C4-2B (cell line): ENCODE data around the gene GPR139.

Experiments
- CTCF ChIP-seq: fragments of 450-650 bp; conservative IDR thresholded peaks from 2 replicates; pipeline ENCODE4 v1.5.1; 2017; ENCODE audit warnings: mild to moderate bottlenecking
- ZFX ChIP-seq: fragments of 450-650 bp; IDR thresholded peaks from 2 replicates; pipeline ENCODE4 v1.6.1; 2017

- no peak for TF ChIP-seq CTCF
- TF ChIP-seq ZFX, result no peak
Measured at GRCh38 chr16:20051147-20051546, 22.5 kb downstream of the GPR139 start.
